HL-60 (cell line): ENCODE measurements around the gene DCP2.

Experiments used
- DNase-seq, 2 experiments: peaks; one replicate each; pipeline ENCODE4 v3.0.0-alpha.2; 2010 to 2020; ENCODE audit warnings: low read depth in 1 of 2, low spot score in 1 of 2
- H3K27ac ChIP-seq: fragments of 250-450 bp; sonication (Bioruptor Pico); replicated peaks from 2 replicates; pipeline ENCODE4 v1.5.1; 2020; ENCODE audit warnings: mild to moderate bottlenecking, moderate library complexity
- H3K27me3 ChIP-seq: fragments of 250-450 bp; sonication (Bioruptor Pico); 2 replicates; pipeline ENCODE4 v1.5.1; 2021; ENCODE audit warnings: mild to moderate bottlenecking, moderate library complexity; ENCODE audit not compliant: insufficient read depth, poor library complexity, severe bottlenecking
- H3K4me3 ChIP-seq: replicated peaks from 2 replicates; pipeline ENCODE4 v1.5.1; 2011; ENCODE audit warnings: mild to moderate bottlenecking, control low read depth, low read length; ENCODE audit not compliant: insufficient read depth
- CTCF ChIP-seq: IDR thresholded peaks from one replicate; pipeline ENCODE4 v1.5.1; 2011; ENCODE audit warnings: low read length, control low read depth, inconsistent platforms; ENCODE audit not compliant: insufficient read depth
- GABPA ChIP-seq: IDR thresholded peaks from 2 replicates; pipeline ENCODE4 v1.6.1; 2012; ENCODE audit warnings: low read depth
- POLR2AphosphoS5 ChIP-seq: IDR thresholded peaks from 2 replicates; pipeline ENCODE4 v1.6.1; 2012; ENCODE audit warnings: low read depth
- REST ChIP-seq: IDR thresholded peaks from 2 replicates; pipeline ENCODE4 v1.6.1; 2012; ENCODE audit warnings: low read depth; ENCODE audit not compliant: insufficient replicate concordance
- SPI1 ChIP-seq: IDR thresholded peaks from 2 replicates; pipeline ENCODE4 v1.6.1; 2012; ENCODE audit warnings: low read depth, mild to moderate bottlenecking, borderline replicate concordance

The DCP2 gene

GRCh38 chr5:113027431-113027830 is 50.8 kb downstream of the DCP2 start:
- no peak for DNase-seq
- no peak overlapping the region for H3K27ac ChIP-seq
- no peak overlapping the region for H3K4me3 ChIP-seq
- TF ChIP-seq SPI1 (no peak), REST (no peak), POLR2AphosphoS5 (no peak), CTCF (no peak), GABPA (no peak)
- H3K27me3 ChIP-seq: no peaks in the 10 kb centered on the region

- TF ChIP-seq CTCF (no peak), POLR2AphosphoS5 (no peak), REST (no peak), SPI1 (no peak), GABPA (no peak)
- DNase-seq: no peak
- Histone ChIP-seq H3K27me3 (no peaks in the 10 kb centered on the region), H3K27ac (no peak overlapping the region), H3K4me3 (no peak overlapping the region)
Observed at GRCh38 chr5:113029614-113030013, 53.0 kb downstream of the DCP2 start.

- H3K27me3 ChIP-seq: no peaks in the 10 kb centered on the region
- TF ChIP-seq POLR2AphosphoS5: no peak
- no peak for TF ChIP-seq SPI1
- TF ChIP-seq REST: no peak
- TF ChIP-seq CTCF: no peak
- no peak for TF ChIP-seq GABPA
- no peak overlapping the region for H3K4me3 ChIP-seq
- DNase-seq: no peak
- no peak overlapping the region for H3K27ac ChIP-seq
Observed at GRCh38 chr5:113031104-113031503, 54.5 kb downstream of the DCP2 start.
